ENCODE measurements around the gene PNMA6F. TPM values are rescaled to one million over a fixed set of nuclear protein-coding genes. Genes with fewer than 3 reads are reported as not detected.

The PNMA6F gene
- total and polyA plus RNA-seq, 7 donors = not detected

DNA sequence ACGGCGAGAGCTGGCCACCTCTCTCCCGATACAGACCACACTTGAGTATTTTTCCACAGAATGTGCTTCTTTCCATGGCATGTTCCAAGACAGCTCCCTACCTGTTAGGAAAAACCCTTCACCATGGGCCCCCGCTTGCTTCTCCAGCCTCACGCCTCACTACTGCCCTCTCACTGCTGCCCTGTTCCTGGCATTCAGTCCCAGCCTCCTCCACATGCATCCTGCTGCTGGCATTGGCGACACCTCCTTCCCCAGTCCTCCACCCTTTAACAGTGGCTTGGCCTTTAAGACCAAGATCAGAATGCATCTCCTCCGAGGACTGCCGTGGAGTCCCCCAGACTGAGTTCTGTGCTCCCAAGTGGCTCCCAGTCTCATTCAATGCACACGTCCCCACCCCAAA is 10.7 kb downstream of the PNMA6F start:
- ATAC-seq (no peak), DNase-seq (no peak)
- H3K27me3 ChIP-seq (ENCODE audit: insufficient read depth in 3 of 3, low read length in 2 of 3) = peaks cover 0 to 13% (median 0%) of the 10 kb centered on the region in 3 donors
- H3K4me3 ChIP-seq = no peak overlapping the region
- H3K27ac ChIP-seq = no peak overlapping the region
- no peaks in the 10 kb centered on the region for H3K36me3 ChIP-seq (ENCODE audit: insufficient read depth in 1 of 2, low read depth in 1 of 2)
- intact Hi-C loops (cut with DNase I) = no loop called here
- WGBS, 3 donors = 80 to 89% (median 80%) methylated on average over 9 of the region's 9 CpGs
- H3K9me3 ChIP-seq = no peaks in the 10 kb centered on the region
- H3K4me1 ChIP-seq = no peaks in the 10 kb centered on the region
- TF ChIP-seq, protein P1, sequence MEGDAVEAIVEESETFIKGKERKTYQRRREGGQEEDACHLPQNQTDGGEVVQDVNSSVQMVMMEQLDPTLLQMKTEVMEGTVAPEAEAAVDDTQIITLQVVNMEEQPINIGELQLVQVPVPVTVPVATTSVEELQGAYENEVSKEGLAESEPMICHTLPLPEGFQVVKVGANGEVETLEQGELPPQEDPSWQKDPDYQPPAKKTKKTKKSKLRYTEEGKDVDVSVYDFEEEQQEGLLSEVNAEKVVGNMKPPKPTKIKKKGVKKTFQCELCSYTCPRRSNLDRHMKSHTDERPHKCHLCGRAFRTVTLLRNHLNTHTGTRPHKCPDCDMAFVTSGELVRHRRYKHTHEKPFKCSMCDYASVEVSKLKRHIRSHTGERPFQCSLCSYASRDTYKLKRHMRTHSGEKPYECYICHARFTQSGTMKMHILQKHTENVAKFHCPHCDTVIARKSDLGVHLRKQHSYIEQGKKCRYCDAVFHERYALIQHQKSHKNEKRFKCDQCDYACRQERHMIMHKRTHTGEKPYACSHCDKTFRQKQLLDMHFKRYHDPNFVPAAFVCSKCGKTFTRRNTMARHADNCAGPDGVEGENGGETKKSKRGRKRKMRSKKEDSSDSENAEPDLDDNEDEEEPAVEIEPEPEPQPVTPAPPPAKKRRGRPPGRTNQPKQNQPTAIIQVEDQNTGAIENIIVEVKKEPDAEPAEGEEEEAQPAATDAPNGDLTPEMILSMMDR (IDR thresholded peaks at IDR 0.05) = no peak

DNA sequence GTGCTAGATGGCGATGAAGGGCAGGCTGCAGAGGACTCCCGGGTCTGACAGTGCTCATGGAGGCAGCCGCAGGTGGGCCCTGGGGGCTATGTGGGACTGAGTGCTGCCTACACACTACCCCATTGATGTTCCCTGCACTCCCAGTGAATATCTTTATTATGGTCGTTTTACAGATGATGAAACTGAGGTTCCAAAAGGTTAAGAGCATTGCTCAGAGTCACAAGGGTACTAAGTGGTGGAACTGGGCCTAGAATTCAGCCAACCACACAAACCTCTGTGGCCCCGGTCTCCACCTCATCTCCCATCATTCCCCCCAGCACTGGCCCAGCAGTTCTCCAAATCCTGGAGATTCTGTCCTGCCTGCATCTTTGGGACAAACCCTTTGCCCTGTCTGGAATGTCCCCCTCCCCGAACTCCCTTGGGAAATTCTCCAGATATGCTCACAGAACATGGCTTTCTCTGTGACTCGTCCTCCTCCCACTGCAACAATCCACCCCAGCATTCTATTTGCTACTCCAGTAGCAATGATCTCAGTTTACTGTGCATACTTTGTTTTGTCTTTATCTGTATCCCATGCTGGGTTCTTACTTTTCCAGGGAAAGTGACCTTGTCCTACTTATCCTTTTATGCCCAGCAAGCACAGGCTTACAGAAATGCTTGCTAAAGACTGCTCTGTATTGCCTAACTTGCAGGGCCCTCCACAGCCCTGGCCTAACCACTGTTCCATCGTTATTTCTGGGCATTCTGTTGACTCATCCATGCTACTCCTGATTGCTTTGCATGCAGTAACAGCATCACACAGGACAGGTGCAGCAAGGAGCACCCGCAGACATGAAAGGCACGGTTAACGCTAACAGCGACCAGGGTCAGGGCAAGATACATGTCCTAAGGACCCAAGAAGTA is 14.0 kb downstream of the PNMA6F start:
- intact Hi-C loops (cut with DNase I) = no loop called here
- 65 to 84% (median 73%) methylated on average over 11 to 12 of the region's 12 CpGs for WGBS, 3 donors
- peaks cover 0 to 27% (median 0%) of the 10 kb centered on the region in 3 donors for H3K27me3 ChIP-seq (ENCODE audit: insufficient read depth in 3 of 3, low read length in 2 of 3)
- no peak overlapping the region for H3K4me3 ChIP-seq
- H3K36me3 ChIP-seq (ENCODE audit: insufficient read depth in 1 of 2, low read depth in 1 of 2) = no peaks in the 10 kb centered on the region
- TF ChIP-seq, protein P1 (IDR thresholded peaks at IDR 0.05) = no peak
- H3K9me3 ChIP-seq = no peaks in the 10 kb centered on the region
- H3K4me1 ChIP-seq = no peaks in the 10 kb centered on the region
- H3K27ac ChIP-seq = no peak overlapping the region
- ATAC-seq (no peak), DNase-seq (no peak)

DNA sequence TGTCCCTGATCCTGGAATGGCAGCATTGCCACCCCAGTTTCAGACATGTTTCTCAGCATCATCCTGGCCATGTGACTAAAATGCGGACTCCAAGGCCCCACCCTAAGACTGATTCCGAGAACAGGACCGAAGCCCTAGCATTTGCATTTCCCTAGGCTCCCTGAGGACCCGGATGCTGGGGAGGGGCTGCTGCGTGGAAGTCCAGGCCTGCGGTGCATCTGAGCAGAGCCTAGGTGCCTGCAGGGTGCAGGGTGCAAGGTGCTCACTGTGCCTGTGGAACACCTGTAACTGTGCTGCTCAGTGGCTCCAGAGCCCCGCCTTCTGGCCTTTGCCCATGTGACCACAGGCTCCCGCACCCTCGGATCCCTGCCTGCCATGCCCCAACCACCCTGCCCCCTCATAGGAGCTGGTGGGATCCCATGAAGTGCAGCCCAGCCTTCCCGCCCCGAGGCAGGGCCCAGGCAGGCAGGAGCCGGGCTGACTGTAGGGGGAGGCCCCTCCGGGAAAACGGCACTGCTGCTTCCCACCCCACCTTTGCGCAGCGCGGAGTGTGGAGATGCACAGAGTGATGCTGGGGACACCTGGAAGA is 14.9 kb downstream of the PNMA6F start:
- Histone ChIP-seq H3K9me3 (no peaks in the 10 kb centered on the region), H3K27ac (no peak overlapping the region), H3K27me3 (ENCODE audit: insufficient read depth in 3 of 3, low read length in 2 of 3) (peaks cover 0 to 27% (median 0%) of the 10 kb centered on the region in 3 donors), H3K4me1 (no peaks in the 10 kb centered on the region), H3K36me3 (ENCODE audit: insufficient read depth in 1 of 2, low read depth in 1 of 2) (no peaks in the 10 kb centered on the region), H3K4me3 (no peak overlapping the region)
- DNase-seq (no peak), ATAC-seq (no peak)
- intact Hi-C loops (cut with DNase I) = no loop called here
- TF ChIP-seq, protein P1 (IDR thresholded peaks at IDR 0.05) = no peak
- WGBS, 3 donors = 71 to 81% (median 80%) methylated on average over 13 to 17 of the region's 17 CpGs

DNA sequence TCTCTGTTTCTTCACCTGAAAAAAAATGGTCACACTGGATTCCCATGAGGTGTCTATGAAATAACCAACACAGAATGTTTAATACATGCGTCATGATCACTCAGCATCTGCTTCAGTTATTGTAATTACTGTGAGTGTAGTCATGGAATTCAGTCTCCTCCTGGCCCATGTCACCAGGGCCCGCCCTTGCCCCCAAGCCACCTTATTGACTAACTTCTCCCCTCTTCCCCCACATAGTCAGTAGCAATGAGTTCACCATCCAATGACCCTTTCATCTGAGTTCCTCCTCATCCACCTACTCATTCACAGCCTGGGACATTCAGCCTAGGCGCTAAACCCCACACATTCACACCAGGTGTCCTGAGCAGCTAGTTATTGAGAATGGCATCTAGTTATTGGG is 15.6 kb downstream of the PNMA6F start:
- intact Hi-C loops (cut with DNase I) = no loop called here
- H3K36me3 ChIP-seq (ENCODE audit: insufficient read depth in 1 of 2, low read depth in 1 of 2) = no peaks in the 10 kb centered on the region
- ATAC-seq (no peak), DNase-seq (no peak)
- H3K27ac ChIP-seq = no peak overlapping the region
- H3K4me1 ChIP-seq = no peaks in the 10 kb centered on the region
- WGBS, 3 donors = 74 to 100% (median 93%) methylated on average over 3 of the region's 3 CpGs
- peaks cover 0 to 24% (median 0%) of the 10 kb centered on the region in 3 donors for H3K27me3 ChIP-seq (ENCODE audit: insufficient read depth in 3 of 3, low read length in 2 of 3)
- no peak overlapping the region for H3K4me3 ChIP-seq
- TF ChIP-seq, protein P1 (IDR thresholded peaks at IDR 0.05) = no peak
- H3K9me3 ChIP-seq = peaks cover 4% of the 10 kb centered on the region

All from psoas muscle (tissue), 8 donors.